Stimulated activated naive CD8-positive, alpha-beta T cell treated with anti-CD3 and anti-CD28 coated beads, Interleukin-15, amount 100 ng/mL, for 72 hours (primary cell): ENCODE measurements around the gene SLC16A7.

Source experiments
- ATAC-seq: fragments of 150-1000 bp; cut with Tn5 transposase; 2 replicates; pipeline ENCODE4 v1.10.0; 2021; ENCODE audit warnings: mild to moderate bottlenecking, moderate library complexity
- DNase-seq, 2 donors: peaks; one replicate each; pipeline ENCODE4 v3.0.0; 2021 to 2022
- H3K27ac Mint-ChIP-seq, 2 donors: one replicate each; pipeline ENCODE4 v1.8.0; 2022; ENCODE audit warnings: mild to moderate bottlenecking in 2 of 2, mixed read lengths in 2 of 2, moderate library complexity in 2 of 2
- H3K27me3 Mint-ChIP-seq: one replicate; pipeline ENCODE4 v1.8.0; 2022; ENCODE audit warnings: mixed read lengths
- H3K4me1 Mint-ChIP-seq: one replicate; pipeline ENCODE4 v1.8.0; 2022; ENCODE audit warnings: mild to moderate bottlenecking, mixed read lengths
- H3K4me3 Mint-ChIP-seq, 2 donors: one replicate each; pipeline ENCODE4 v1.8.0; 2022; ENCODE audit warnings: mild to moderate bottlenecking in 2 of 2, mixed read lengths in 2 of 2, moderate library complexity in 1 of 2
- H3K9me3 Mint-ChIP-seq, 2 donors: one replicate each; pipeline ENCODE4 v1.8.0; 2022; ENCODE audit warnings: mixed read lengths in 2 of 2

Gene SLC16A7

DNA sequence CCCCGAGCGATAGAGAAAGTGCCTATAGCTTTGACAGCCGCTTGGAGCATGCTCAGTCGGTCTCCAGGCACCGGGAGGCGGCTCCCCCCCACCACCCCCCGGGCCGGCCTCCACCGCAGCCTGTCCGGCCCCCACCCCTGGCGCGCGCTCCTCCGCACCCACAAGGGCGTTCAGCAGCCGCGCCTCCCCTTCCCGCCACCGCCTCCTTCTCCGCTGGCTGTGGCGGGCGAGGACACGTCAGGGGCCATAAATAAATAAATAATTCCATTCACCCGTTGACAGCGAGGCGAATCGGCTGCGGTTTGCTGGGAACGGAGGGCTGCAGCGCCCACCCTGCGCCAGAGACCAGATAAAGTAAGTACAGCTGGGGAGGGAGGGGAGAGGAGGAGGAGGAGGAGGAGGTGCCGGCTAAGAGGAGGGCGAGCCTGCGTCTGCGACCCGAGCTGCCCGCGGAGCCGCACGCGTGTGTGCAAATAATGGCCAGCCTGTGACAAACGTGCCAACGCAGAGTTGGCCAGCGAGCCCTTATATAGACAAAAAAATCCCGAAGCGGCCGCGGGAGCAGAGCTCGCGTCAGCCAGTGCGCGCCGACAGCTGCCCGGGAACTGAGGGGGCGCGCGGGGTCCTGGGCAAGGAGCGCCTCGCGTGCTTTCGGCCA lies at the start of gene SLC16A7:
Gene SLC16A7, plus strand, starts transcription at position 147 of the 658 bp plus-strand sequence. CDS start 108,773 bp downstream, outside the sequence.
- H3K27me3 Mint-ChIP-seq = no peaks in the 10 kb centered on the region
- peak; percentile 84 to 89 for DNase-seq
- no peaks in the 10 kb centered on the region for H3K9me3 Mint-ChIP-seq
- H3K4me3 Mint-ChIP-seq = peak within 1 kb of the TSS; percentile 84 to 88
- ATAC-seq = peak; percentile 66
- peaks cover 55% of the 10 kb centered on the region for H3K4me1 Mint-ChIP-seq
- peak within 1 kb of the TSS; percentile 99 to 100 for H3K27ac Mint-ChIP-seq

GRCh38 chr12:59548930-59549329 lies 46.9 kb upstream of the SLC16A7 start:
- Mint-ChIP-seq H3K4me3 (no peak overlapping the region), H3K27ac (peak overlapping the region in 1 of 2 donors; percentile 67), H3K27me3 (no peaks in the 10 kb centered on the region), H3K9me3 (no peaks in the 10 kb centered on the region), H3K4me1 (peaks cover 15% of the 10 kb centered on the region)
- no peak for ATAC-seq
- DNase-seq = no peak

DNA sequence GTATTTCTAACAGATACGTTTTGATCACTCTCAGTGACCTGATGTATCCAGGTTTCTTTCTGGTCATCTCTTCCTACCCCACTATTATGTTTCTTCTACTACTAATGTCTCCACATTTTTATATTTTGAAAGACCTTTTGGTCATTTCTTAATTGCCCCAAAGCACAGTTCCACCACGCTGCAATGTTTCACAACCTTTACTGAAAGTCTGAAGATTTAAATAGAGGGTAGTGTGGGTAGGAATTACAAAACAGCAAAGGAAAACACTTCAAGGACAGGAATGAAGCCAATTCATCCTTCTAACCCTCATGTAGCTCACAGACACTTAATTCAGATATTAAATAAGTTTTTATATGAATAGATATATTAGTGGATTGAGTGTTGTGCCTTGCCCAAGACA lies 36.1 kb upstream of the SLC16A7 start:
- Mint-ChIP-seq H3K4me1 (no peaks in the 10 kb centered on the region), H3K27me3 (no peaks in the 10 kb centered on the region), H3K4me3 (no peak overlapping the region), H3K27ac (peak overlapping the region in 1 of 2 donors; percentile 63), H3K9me3 (peaks cover 0 to 4% of the 10 kb centered on the region in 2 donors)
- DNase-seq (no peak), ATAC-seq (no peak)

GRCh38 chr12:59570145-59570544 lies 25.7 kb upstream of the SLC16A7 start:
- DNase-seq = no peak
- Mint-ChIP-seq H3K4me3 (no peak overlapping the region), H3K27me3 (no peaks in the 10 kb centered on the region), H3K4me1 (peaks cover 6% of the 10 kb centered on the region), H3K27ac (no peak overlapping the region), H3K9me3 (peaks cover 0 to 6% of the 10 kb centered on the region in 2 donors)
- no peak for ATAC-seq

- no peaks in the 10 kb centered on the region for H3K27me3 Mint-ChIP-seq
- no peak overlapping the region for H3K4me3 Mint-ChIP-seq
- H3K4me1 Mint-ChIP-seq = peaks cover 23% of the 10 kb centered on the region
- DNase-seq = no peak
- ATAC-seq = no peak
- H3K27ac Mint-ChIP-seq = no peak overlapping the region
- peaks cover 0 to 20% of the 10 kb centered on the region in 2 donors for H3K9me3 Mint-ChIP-seq
Observed at GRCh38 chr12:59574406-59574805, 21.4 kb upstream of the SLC16A7 start.

- peaks cover 23% of the 10 kb centered on the region for H3K4me1 Mint-ChIP-seq
Observed at GRCh38 chr12:59575826-59576225, 20.0 kb upstream of the SLC16A7 start.

DNA sequence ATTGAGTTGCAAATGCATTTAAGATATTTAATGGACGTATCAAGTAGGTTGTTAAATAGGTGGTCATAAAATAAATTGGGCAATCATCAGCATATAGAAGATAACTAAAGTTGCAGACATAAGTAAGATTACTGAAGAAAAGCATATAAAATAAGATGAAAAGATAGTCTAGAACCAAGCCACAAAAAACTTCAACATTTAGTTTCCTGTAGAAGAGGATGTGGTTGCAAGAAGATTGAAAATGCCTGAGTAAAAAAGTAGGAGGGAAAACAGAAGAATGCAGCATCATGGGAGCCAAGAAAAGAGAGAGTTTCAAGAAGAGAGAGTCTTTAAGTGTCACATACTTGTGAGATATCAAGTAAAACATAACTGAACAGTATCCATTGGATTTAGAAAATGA lies 17.6 kb upstream of the SLC16A7 start:
- ATAC-seq (no peak), DNase-seq (no peak)
- no peak overlapping the region for H3K4me3 Mint-ChIP-seq
- H3K4me1 Mint-ChIP-seq = peaks cover 24% of the 10 kb centered on the region
- no peak overlapping the region for H3K27ac Mint-ChIP-seq
- no peaks in the 10 kb centered on the region for H3K27me3 Mint-ChIP-seq
- H3K9me3 Mint-ChIP-seq = peaks cover 0 to 14% of the 10 kb centered on the region in 2 donors

More at GRCh38 chr12:59575826-59576225, 20.0 kb upstream of the SLC16A7 start:
- H3K27me3 Mint-ChIP-seq = no peaks in the 10 kb centered on the region
- peaks cover 0 to 20% of the 10 kb centered on the region in 2 donors for H3K9me3 Mint-ChIP-seq
- no peak overlapping the region for H3K4me3 Mint-ChIP-seq
- no peak for ATAC-seq
- no peak for DNase-seq
- no peak overlapping the region for H3K27ac Mint-ChIP-seq

GRCh38 chr12:59579631-59580030 lies 16.2 kb upstream of the SLC16A7 start:
- no peak for DNase-seq
- no peak for ATAC-seq
- Mint-ChIP-seq H3K4me1 (peaks cover 26% of the 10 kb centered on the region), H3K27me3 (no peaks in the 10 kb centered on the region), H3K4me3 (no peak overlapping the region), H3K27ac (no peak overlapping the region), H3K9me3 (peaks cover under 1 to 14% of the 10 kb centered on the region in 2 donors)

DNA sequence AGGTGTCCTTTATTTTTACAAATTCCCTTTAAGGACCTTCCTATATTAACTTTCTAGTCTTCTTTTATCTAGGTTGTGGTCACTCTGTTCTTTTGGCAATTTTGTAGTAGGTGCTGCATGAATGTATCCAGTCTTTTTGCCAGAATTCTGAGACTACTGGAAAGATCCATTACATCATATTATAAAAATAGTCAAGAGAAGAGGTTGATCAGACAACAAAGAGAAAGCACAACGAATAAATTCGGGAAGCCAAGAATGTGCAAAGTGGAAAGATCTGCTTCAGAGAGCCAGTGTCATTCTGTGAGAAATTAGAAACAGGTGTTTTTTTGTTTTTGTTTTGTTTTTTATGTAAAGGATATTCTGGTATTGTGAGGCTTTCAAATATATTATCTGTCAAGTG lies 15.8 kb upstream of the SLC16A7 start:
- DNase-seq (no peak), ATAC-seq (no peak)
- Mint-ChIP-seq H3K27ac (no peak overlapping the region), H3K4me3 (no peak overlapping the region), H3K4me1 (peaks cover 26% of the 10 kb centered on the region), H3K9me3 (peaks cover 4 to 14% of the 10 kb centered on the region in 2 donors), H3K27me3 (no peaks in the 10 kb centered on the region)

DNA sequence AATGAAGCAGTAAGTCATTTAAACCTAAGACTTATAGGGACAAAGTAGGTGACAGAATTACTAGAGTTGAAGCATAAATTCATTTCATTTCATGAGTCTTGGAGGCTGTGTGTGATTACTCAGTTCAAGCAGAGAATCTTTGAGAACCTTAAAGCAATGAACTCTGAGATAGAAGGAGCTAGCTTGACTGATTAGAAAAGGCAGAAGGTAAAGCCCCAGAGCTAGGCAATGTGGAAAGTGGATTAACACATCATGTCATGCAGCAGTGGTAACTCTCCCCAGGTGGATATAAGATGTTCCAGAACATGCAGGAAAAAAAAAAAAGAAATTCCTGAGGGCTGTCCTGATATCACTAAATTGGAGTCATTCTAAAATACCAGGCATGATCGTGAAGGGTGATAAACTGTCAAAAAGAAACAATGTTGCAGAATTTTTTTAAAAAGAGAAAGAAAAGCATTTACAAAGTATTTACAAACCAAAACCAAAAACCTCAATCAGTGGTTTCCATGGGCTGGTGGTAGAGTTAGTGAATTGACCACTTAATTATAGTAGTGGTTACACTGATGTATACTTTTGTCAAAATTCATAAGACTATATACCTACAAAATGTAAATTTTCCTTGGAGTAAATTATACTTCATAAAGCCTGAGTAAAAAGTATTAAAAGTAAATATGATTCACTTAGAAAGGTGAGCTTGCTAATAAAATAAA lies 12.7 kb upstream of the SLC16A7 start:
- no peaks in the 10 kb centered on the region for H3K27me3 Mint-ChIP-seq
- DNase-seq = no peak
- H3K4me3 Mint-ChIP-seq = no peak overlapping the region
- H3K4me1 Mint-ChIP-seq = peaks cover 14% of the 10 kb centered on the region
- no peak overlapping the region for H3K27ac Mint-ChIP-seq
- peaks cover 1 to 4% of the 10 kb centered on the region in 2 donors for H3K9me3 Mint-ChIP-seq
- peak; percentile 85 for ATAC-seq

- ATAC-seq = no peak
- Mint-ChIP-seq H3K27ac (peak overlapping the region in 1 of 2 donors; percentile 77), H3K4me1 (peaks cover 7% of the 10 kb centered on the region), H3K27me3 (no peaks in the 10 kb centered on the region), H3K9me3 (peaks cover 0 to 4% of the 10 kb centered on the region in 2 donors), H3K4me3 (no peak overlapping the region)
- no peak for DNase-seq
Observed at GRCh38 chr12:59587710-59588109, 8.1 kb upstream of the SLC16A7 start.

GRCh38 chr12:59593761-59594160 lies 2.1 kb upstream of the SLC16A7 start:
- Mint-ChIP-seq H3K27me3 (no peaks in the 10 kb centered on the region), H3K4me1 (peaks cover 35% of the 10 kb centered on the region), H3K9me3 (no peaks in the 10 kb centered on the region), H3K4me3 (no peak overlapping the region), H3K27ac (no peak overlapping the region)
- no peak for ATAC-seq
- DNase-seq = no peak

DNA sequence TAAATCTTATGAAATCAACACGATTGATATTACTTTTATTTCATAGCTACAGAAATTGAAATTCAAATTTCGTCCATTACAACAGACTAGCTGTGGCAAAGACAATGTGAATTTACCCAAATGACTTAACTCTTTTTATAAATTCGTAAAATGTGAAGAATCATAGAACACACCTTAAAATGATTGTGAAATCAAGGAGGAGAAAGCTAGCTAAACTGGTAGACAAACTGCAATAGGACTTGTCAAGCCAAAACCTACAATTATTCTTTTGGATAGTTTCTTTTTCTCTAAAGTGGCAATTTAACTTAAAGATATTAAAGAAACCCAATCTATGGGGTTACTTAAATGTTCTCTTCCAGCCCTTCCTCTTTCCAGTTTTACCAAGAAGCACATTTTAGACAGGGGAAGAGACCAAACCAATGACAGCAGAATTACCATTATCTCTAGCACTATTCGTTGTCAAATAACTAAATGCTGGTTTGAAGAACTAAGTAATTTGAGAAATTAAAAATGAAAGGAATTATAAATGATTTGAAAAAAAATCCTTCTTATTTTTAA lies 807 bp upstream of the SLC16A7 start:
- Mint-ChIP-seq H3K4me3 (peak overlapping the region; percentile 84 to 88), H3K9me3 (no peaks in the 10 kb centered on the region), H3K4me1 (peaks cover 47% of the 10 kb centered on the region), H3K27ac (peak overlapping the region in 1 of 2 donors; percentile 98), H3K27me3 (no peaks in the 10 kb centered on the region)
- ATAC-seq = no peak
- DNase-seq = no peak

- Mint-ChIP-seq H3K9me3 (no peaks in the 10 kb centered on the region), H3K4me1 (peaks cover 52% of the 10 kb centered on the region), H3K4me3 (peak overlapping the region; percentile 84 to 88), H3K27ac (peak overlapping the region; percentile 92 to 98), H3K27me3 (no peaks in the 10 kb centered on the region)
- no peak for DNase-seq
- no peak for ATAC-seq
Observed at GRCh38 chr12:59595565-59595882, 305 bp upstream of the SLC16A7 start.

- Mint-ChIP-seq H3K4me3 (peak overlapping the region; percentile 84 to 88), H3K4me1 (peaks cover 60% of the 10 kb centered on the region)
Observed at GRCh38 chr12:59597385-59597781, 1.6 kb downstream of the SLC16A7 start.

GRCh38 chr12:59600171-59600570 lies 4.3 kb downstream of the SLC16A7 start:
- Mint-ChIP-seq H3K27ac (no peak overlapping the region), H3K4me1 (peaks cover 70% of the 10 kb centered on the region)

More at GRCh38 chr12:59597385-59597781, 1.6 kb downstream of the SLC16A7 start:
- H3K27ac Mint-ChIP-seq = peak overlapping the region; percentile 99 to 100
- peak; percentile 71 to 88 for DNase-seq
- no peaks in the 10 kb centered on the region for H3K27me3 Mint-ChIP-seq
- H3K9me3 Mint-ChIP-seq = no peaks in the 10 kb centered on the region
- ATAC-seq = peak; percentile 80

More at GRCh38 chr12:59600171-59600570, 4.3 kb downstream of the SLC16A7 start:
- H3K4me3 Mint-ChIP-seq = no peak overlapping the region
- ATAC-seq (no peak), DNase-seq (no peak)
- H3K9me3 Mint-ChIP-seq = no peaks in the 10 kb centered on the region
- H3K27me3 Mint-ChIP-seq = no peaks in the 10 kb centered on the region
